Muscle layer of duodenum (tissue), 2 donors: ENCODE data around the gene KLRF1.

Experiments used
- H3K27ac ChIP-seq: one replicate; pipeline ENCODE4 v1.7.0; 2013; ENCODE audit warnings: mild to moderate bottlenecking, low read length
- H3K27me3 ChIP-seq: one replicate; pipeline ENCODE4 v1.7.0; 2013; ENCODE audit warnings: low read depth, mild to moderate bottlenecking, control low read depth, low read length
- H3K36me3 ChIP-seq, 2 donors: one replicate each; pipeline ENCODE4 v1.7.0; 2013; ENCODE audit warnings: low read length in 2 of 2, control low read depth in 1 of 2, mild to moderate bottlenecking in 1 of 2; ENCODE audit not compliant: insufficient read depth in 2 of 2, control insufficient read depth in 1 of 2
- H3K4me1 ChIP-seq, 2 donors: one replicate each; pipeline ENCODE4 v1.7.0; 2013; ENCODE audit warnings: low read length in 2 of 2, mild to moderate bottlenecking in 2 of 2, control low read depth in 1 of 2, moderate library complexity in 1 of 2; ENCODE audit not compliant: insufficient read depth in 2 of 2, control insufficient read depth in 1 of 2
- H3K4me3 ChIP-seq, 2 donors: one replicate each; pipeline ENCODE4 v1.7.0; 2013; ENCODE audit warnings: low read length in 2 of 2, low read depth in 1 of 2, mild to moderate bottlenecking in 1 of 2
- H3K9me3 ChIP-seq, 2 donors: one replicate each; pipeline ENCODE4 v1.7.0; 2013; ENCODE audit warnings: low read length in 2 of 2, control low read depth in 1 of 2, mild to moderate bottlenecking in 1 of 2; ENCODE audit not compliant: control insufficient read depth in 1 of 2
- donor health status: healthy.

The KLRF1 gene

GRCh38 chr12:9856894-9857293 is 29.6 kb downstream of the KLRF1 start:
- H3K27ac ChIP-seq = no peak overlapping the region
- peaks cover 4 to 7% of the 10 kb centered on the region in 2 donors for H3K36me3 ChIP-seq
- H3K9me3 ChIP-seq = no peaks in the 10 kb centered on the region
- no peak overlapping the region for H3K4me3 ChIP-seq
- H3K27me3 ChIP-seq = no peaks in the 10 kb centered on the region
- H3K4me1 ChIP-seq = no peaks in the 10 kb centered on the region

- Histone ChIP-seq H3K27ac (no peak overlapping the region), H3K36me3 (peaks cover 3 to 6% of the 10 kb centered on the region in 2 donors), H3K9me3 (no peaks in the 10 kb centered on the region), H3K27me3 (no peaks in the 10 kb centered on the region), H3K4me3 (no peak overlapping the region), H3K4me1 (no peaks in the 10 kb centered on the region)
Observed at GRCh38 chr12:9858135-9858534, 30.9 kb downstream of the KLRF1 start.

- peak overlapping the region; percentile 42 to 51 for H3K4me3 ChIP-seq
- no peaks in the 10 kb centered on the region for H3K36me3 ChIP-seq
- peak overlapping the region; percentile 57 for H3K27ac ChIP-seq
- H3K4me1 ChIP-seq = no peaks in the 10 kb centered on the region
- no peaks in the 10 kb centered on the region for H3K27me3 ChIP-seq
- H3K9me3 ChIP-seq = no peaks in the 10 kb centered on the region
Observed at GRCh38 chr12:9864913-9865675, 37.8 kb downstream of the KLRF1 start.

GRCh38 chr12:9866860-9867269 is 39.6 kb downstream of the KLRF1 start:
- no peaks in the 10 kb centered on the region for H3K4me1 ChIP-seq
- H3K27ac ChIP-seq = peak overlapping the region; percentile 78
- H3K9me3 ChIP-seq = no peaks in the 10 kb centered on the region
- peak overlapping the region; percentile 36 to 61 for H3K4me3 ChIP-seq
- no peaks in the 10 kb centered on the region for H3K27me3 ChIP-seq
- H3K36me3 ChIP-seq = no peaks in the 10 kb centered on the region

- peak overlapping the region; percentile 78 for H3K27ac ChIP-seq
- H3K9me3 ChIP-seq = no peaks in the 10 kb centered on the region
- no peaks in the 10 kb centered on the region for H3K36me3 ChIP-seq
- no peaks in the 10 kb centered on the region for H3K4me1 ChIP-seq
- H3K4me3 ChIP-seq = peak overlapping the region; percentile 28 to 61
- H3K27me3 ChIP-seq = no peaks in the 10 kb centered on the region
Observed at GRCh38 chr12:9867531-9867930, 40.2 kb downstream of the KLRF1 start.

- Histone ChIP-seq H3K4me3 (peak overlapping the region; percentile 58 to 71), H3K36me3 (no peaks in the 10 kb centered on the region), H3K4me1 (no peaks in the 10 kb centered on the region), H3K27me3 (no peaks in the 10 kb centered on the region), H3K9me3 (no peaks in the 10 kb centered on the region), H3K27ac (peak overlapping the region; percentile 96)
Observed at GRCh38 chr12:9868311-9868801, 41.1 kb downstream of the KLRF1 start.

- no peaks in the 10 kb centered on the region for H3K9me3 ChIP-seq
- H3K4me1 ChIP-seq = no peaks in the 10 kb centered on the region
- peak overlapping the region; percentile 58 to 71 for H3K4me3 ChIP-seq
- H3K27me3 ChIP-seq = no peaks in the 10 kb centered on the region
- no peaks in the 10 kb centered on the region for H3K36me3 ChIP-seq
- H3K27ac ChIP-seq = peak overlapping the region; percentile 96
Observed at GRCh38 chr12:9868951-9869306, 41.6 kb downstream of the KLRF1 start.

- no peaks in the 10 kb centered on the region for H3K4me1 ChIP-seq
- H3K27me3 ChIP-seq = no peaks in the 10 kb centered on the region
- H3K4me3 ChIP-seq = peak within 1 kb of the TSS; percentile 58 to 71
- peak within 1 kb of the TSS; percentile 96 for H3K27ac ChIP-seq
- no peaks in the 10 kb centered on the region for H3K9me3 ChIP-seq
- no peaks in the 10 kb centered on the region for H3K36me3 ChIP-seq
Observed at GRCh38 chr12:9869307-9870161, 42.3 kb downstream of the KLRF1 start, which contains the start of gene CLEC2B. Gene CLEC2B (minus strand): TSS chr12:9869354.

GRCh38 chr12:9870286-9870866 is 43.1 kb downstream of the KLRF1 start:
- H3K36me3 ChIP-seq = no peaks in the 10 kb centered on the region
- H3K4me3 ChIP-seq = peak overlapping the region; percentile 58 to 71
- H3K9me3 ChIP-seq = no peaks in the 10 kb centered on the region
- H3K4me1 ChIP-seq = no peaks in the 10 kb centered on the region
- no peaks in the 10 kb centered on the region for H3K27me3 ChIP-seq
- H3K27ac ChIP-seq = peak overlapping the region; percentile 96

GRCh38 chr12:9872162-9872561 is 44.9 kb downstream of the KLRF1 start:
- Histone ChIP-seq H3K4me1 (no peaks in the 10 kb centered on the region), H3K27me3 (no peaks in the 10 kb centered on the region), H3K4me3 (no peak overlapping the region), H3K36me3 (no peaks in the 10 kb centered on the region), H3K9me3 (no peaks in the 10 kb centered on the region), H3K27ac (no peak overlapping the region)

GRCh38 chr12:9872742-9873141 is 45.5 kb downstream of the KLRF1 start:
- Histone ChIP-seq H3K9me3 (no peaks in the 10 kb centered on the region), H3K4me3 (no peak overlapping the region), H3K4me1 (no peaks in the 10 kb centered on the region), H3K27ac (no peak overlapping the region), H3K36me3 (no peaks in the 10 kb centered on the region), H3K27me3 (no peaks in the 10 kb centered on the region)
